ENCODE measurements around the gene PRKG1. TPM values are rescaled to one million over a fixed set of nuclear protein-coding genes. Genes with fewer than 3 reads are reported as not detected.

Gene PRKG1
- total and polyA plus RNA-seq, 2 of the 4 experiments (the other 2 are of a cell fraction), result 3.5 to 18.3 TPM

DNA sequence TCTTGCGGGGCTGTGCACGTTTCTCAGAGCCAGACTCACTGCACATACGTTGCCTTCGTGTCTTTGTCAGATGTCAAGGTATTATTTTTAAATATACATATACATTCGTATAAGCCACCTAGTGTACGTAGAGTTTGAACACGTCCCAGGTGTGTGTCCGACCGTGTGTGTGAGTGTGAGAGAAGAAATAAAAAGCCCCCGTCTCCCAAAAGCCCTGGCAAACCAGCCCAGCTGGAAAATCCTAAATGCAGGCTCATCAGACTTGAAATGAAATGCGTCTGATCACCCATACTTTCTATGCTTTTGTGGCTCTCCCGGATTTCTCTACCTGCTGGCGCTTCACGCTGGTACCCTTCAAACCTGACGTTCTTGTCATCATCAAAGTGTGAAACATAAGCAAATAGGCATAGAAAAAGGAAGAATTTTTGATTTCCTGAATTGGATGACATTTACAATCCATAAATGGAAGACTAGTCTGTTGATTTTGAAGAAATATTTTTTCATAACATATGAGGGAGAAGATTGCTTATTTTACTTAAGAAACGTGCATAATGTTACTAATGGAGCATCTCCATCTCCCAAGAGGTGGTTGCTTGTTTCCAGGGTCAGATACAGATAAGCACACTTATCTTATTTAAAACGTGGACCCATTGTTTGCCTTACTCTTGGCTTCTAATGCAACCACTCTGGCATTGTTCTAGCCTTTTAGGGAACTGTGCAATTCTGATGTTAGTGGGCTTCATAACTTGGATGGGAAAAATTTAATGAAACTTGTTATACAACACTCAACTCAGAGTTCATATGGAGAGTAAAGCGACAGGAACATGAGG, 971 bp downstream of the PRKG1 start:
- Histone ChIP-seq H3K79me1 (ENCODE audit: low read depth in 1 of 2, low read length in 2 of 2) (peaks cover 21 to 43% of the 10 kb centered on the region in 2 experiments; a peak in 3 of 4 replicates), H3K14ac (replicated peaks; ENCODE audit: low read depth, low read length) (peak overlapping the region; percentile 65), H2AK5ac (ENCODE audit: low read depth, low read length) (no peak overlapping the region; the same call in 1 of the 2 replicates), H2AK9ac (replicated peaks; ENCODE audit: low read depth, low read length, poor library complexity) (peak overlapping the region; percentile 92), H4K5ac (ENCODE audit: low read depth, low read length) (no peak overlapping the region), H2BK5ac (ENCODE audit: low read depth, low read length, poor library complexity, severe bottlenecking) (no peak overlapping the region), H3K23ac (ENCODE audit: low read depth, low read length) (peak overlapping the region; percentile 49), H2BK120ac (ENCODE audit: low read depth, low read length) (no peak overlapping the region), H3K27me3 (ENCODE audit: control insufficient read depth, insufficient read depth, low read length) (no peaks in the 10 kb centered on the region), H3K4me2 (ENCODE audit: low read depth, low read length) (peak overlapping the region; percentile 52), H3K18ac (ENCODE audit: low read depth, low read length) (no peak overlapping the region), H2BK20ac (ENCODE audit: low read depth, low read length) (no peak overlapping the region), H3K4me3 (ENCODE audit: insufficient read depth, low read depth, low read length) (peak overlapping the region; percentile 62), H3K36me3 (ENCODE audit: control insufficient read depth, insufficient read depth, low read length) (no peaks in the 10 kb centered on the region), H3K56ac (ENCODE audit: extremely low read depth, insufficient read depth, low read length) (0 out of 2 replicates have a peak overlapping the region, but pooled peaks have one; percentile 43), H3K9me1 (ENCODE audit: insufficient read depth, low read length) (peaks cover 4% of the 10 kb centered on the region), H4K91ac (ENCODE audit: insufficient read depth, low read depth, low read length) (no peak overlapping the region), H4K20me1 (ENCODE audit: insufficient read depth, low read length) (peaks cover 9% of the 10 kb centered on the region; the same call in 1 of the 2 replicates), H2BK15ac (ENCODE audit: low read depth, low read length) (peak overlapping the region; percentile 46; the same call in 1 of the 3 replicates), H3K9me3 (ENCODE audit: control insufficient read depth, insufficient read depth, low read length) (no peaks in the 10 kb centered on the region), H3K27ac (ENCODE audit: insufficient read depth, low read length) (peak overlapping the region; percentile 82), H4K8ac (ENCODE audit: low read depth in 2 of 2, low read length in 2 of 2) (peak overlapping the region; percentile 38 to 65; a peak in 2 of 4 replicates), H3K9ac (ENCODE audit: low read depth, low read length) (peak overlapping the region; percentile 82), H3K4ac (ENCODE audit: low read depth, low read length) (peak overlapping the region; percentile 30; the same call in 1 of the 2 replicates), H2AFZ (replicated peaks; ENCODE audit: low read length, poor library complexity) (peak overlapping the region; percentile 94), H3K4me1 (ENCODE audit: control insufficient read depth, insufficient read depth, low read length) (peaks cover 6% of the 10 kb centered on the region; the same call in 1 of the 2 replicates)
- BruUV-seq (replicated peaks), result no TSS peak
- in situ Hi-C loops (cut with MboI; ENCODE audit: low sequenced_read_pairs) (no loop called here), dilution Hi-C loops (cut with HindIII; ENCODE audit: low sequenced_read_pairs, unreplicated experiment) (no loop called here), intact Hi-C loops (cut with micrococcal nuclease) (loop anchor here (10.0 kb wide), 1 partner anchor 620 kb away; the partner anchor contains the start of gene CSTF2T)
- ChIA-PET CTCF (interaction anchor here (0.7 kb wide), 1 partner anchor 348 kb away, joined by 3 read pairs; no protein-coding TSS in a partner anchor), POLR2A (ENCODE audit: unreplicated experiment) (interaction anchor here (0.6 kb wide), 1 partner anchor 182 kb away, joined by 5 read pairs; no protein-coding TSS in a partner anchor)
- WGBS, 2 experiments (ENCODE audit: extremely low coverage in 2 of 2, insufficient read length in 1 of 2), result no CpG with 5 or more reads among the region's 18 CpGs
- no peak for DNase-seq
- no peak for ATAC-seq (ENCODE audit: low read depth)
- TF ChIP-seq MAZ (IDR thresholded peaks at IDR 0.05; ENCODE audit: borderline replicate concordance, low read depth, low read length) (no peak), RFX5 (IDR thresholded peaks at IDR 0.05; ENCODE audit: low read depth, low read length) (no peak), RCOR1 (IDR thresholded peaks at IDR 0.05; ENCODE audit: insufficient replicate concordance, low read length) (no peak), FOS (IDR thresholded peaks at IDR 0.05; ENCODE audit: low read depth, low read length) (no peak), MAFK (IDR thresholded peaks at IDR 0.05; ENCODE audit: low read depth, low read length) (no peak), NFE2L2 (IDR thresholded peaks at IDR 0.05; ENCODE audit: low read depth, low read length) (no peak), BHLHE40 (IDR thresholded peaks at IDR 0.05; ENCODE audit: low read depth, low read length) (no peak), RAD21 (IDR thresholded peaks at IDR 0.05; ENCODE audit: low read length) (no peak), MXI1 (IDR thresholded peaks at IDR 0.05; ENCODE audit: borderline replicate concordance, low read depth, low read length) (no peak), CHD1 (IDR thresholded peaks at IDR 0.05; ENCODE audit: low read depth, low read length) (no peak), POLR2A (IDR thresholded peaks at IDR 0.05; ENCODE audit: low read depth, low read length) (no peak), CEBPB (IDR thresholded peaks at IDR 0.05; ENCODE audit: low read depth, low read length) (no peak), SMC3 (IDR thresholded peaks at IDR 0.05; ENCODE audit: low read depth, low read length) (no peak)
- TF ChIP-seq, protein P1, sequence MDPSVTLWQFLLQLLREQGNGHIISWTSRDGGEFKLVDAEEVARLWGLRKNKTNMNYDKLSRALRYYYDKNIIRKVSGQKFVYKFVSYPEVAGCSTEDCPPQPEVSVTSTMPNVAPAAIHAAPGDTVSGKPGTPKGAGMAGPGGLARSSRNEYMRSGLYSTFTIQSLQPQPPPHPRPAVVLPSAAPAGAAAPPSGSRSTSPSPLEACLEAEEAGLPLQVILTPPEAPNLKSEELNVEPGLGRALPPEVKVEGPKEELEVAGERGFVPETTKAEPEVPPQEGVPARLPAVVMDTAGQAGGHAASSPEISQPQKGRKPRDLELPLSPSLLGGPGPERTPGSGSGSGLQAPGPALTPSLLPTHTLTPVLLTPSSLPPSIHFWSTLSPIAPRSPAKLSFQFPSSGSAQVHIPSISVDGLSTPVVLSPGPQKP (IDR thresholded peaks at IDR 0.05; ENCODE audit: borderline replicate concordance, low read depth, low read length), result no peak
- TF ChIP-seq, protein P2, sequence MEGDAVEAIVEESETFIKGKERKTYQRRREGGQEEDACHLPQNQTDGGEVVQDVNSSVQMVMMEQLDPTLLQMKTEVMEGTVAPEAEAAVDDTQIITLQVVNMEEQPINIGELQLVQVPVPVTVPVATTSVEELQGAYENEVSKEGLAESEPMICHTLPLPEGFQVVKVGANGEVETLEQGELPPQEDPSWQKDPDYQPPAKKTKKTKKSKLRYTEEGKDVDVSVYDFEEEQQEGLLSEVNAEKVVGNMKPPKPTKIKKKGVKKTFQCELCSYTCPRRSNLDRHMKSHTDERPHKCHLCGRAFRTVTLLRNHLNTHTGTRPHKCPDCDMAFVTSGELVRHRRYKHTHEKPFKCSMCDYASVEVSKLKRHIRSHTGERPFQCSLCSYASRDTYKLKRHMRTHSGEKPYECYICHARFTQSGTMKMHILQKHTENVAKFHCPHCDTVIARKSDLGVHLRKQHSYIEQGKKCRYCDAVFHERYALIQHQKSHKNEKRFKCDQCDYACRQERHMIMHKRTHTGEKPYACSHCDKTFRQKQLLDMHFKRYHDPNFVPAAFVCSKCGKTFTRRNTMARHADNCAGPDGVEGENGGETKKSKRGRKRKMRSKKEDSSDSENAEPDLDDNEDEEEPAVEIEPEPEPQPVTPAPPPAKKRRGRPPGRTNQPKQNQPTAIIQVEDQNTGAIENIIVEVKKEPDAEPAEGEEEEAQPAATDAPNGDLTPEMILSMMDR (conservative IDR thresholded peaks at IDR 0.05; ENCODE audit: low read depth, low read length), result no peak
